OCI-LY1 (cell line): ENCODE results near the gene GPBAR1.
A peak's percentile ranks its signal among the peaks of the same experiment; 100 is the strongest.

Source experiments
- H2AFZ ChIP-seq: fragments of 200-600 bp; sonication (generic), shearing (Covaris generic); 2 replicates; pipeline ENCODE4 v1.6.0; 2014; ENCODE audit warnings: antibody characterized with exemption, mild to moderate bottlenecking, low read length
- H3F3A ChIP-seq: fragments of 200-600 bp; sonication (generic), shearing (Covaris generic); 2 replicates; pipeline ENCODE4 v1.6.0; 2014; ENCODE audit warnings: mild to moderate bottlenecking, antibody characterized with exemption, low read length, moderate library complexity; ENCODE audit not compliant: insufficient read depth
- H3K27ac ChIP-seq: fragments of 200-600 bp; sonication (generic); 2 replicates; pipeline ENCODE4 v1.5.1; 2014; ENCODE audit warnings: low read length, mixed run types, mild to moderate bottlenecking, low read depth; ENCODE audit not compliant: poor library complexity, severe bottlenecking
- H3K27me3 ChIP-seq: fragments of 200-600 bp; sonication (generic); 2 replicates; pipeline ENCODE4 v1.6.0; 2014; ENCODE audit warnings: antibody characterized with exemption, mild to moderate bottlenecking, low read length, moderate library complexity; ENCODE audit not compliant: insufficient read depth
- H3K36me3 ChIP-seq: fragments of 200-600 bp; sonication (generic); 2 replicates; pipeline ENCODE4 v1.6.1; 2014; ENCODE audit warnings: mild to moderate bottlenecking, antibody characterized with exemption, low read length, moderate library complexity, mixed read lengths; ENCODE audit not compliant: insufficient read depth
- H3K4me1 ChIP-seq: fragments of 200-600 bp; sonication (generic); 2 replicates; pipeline ENCODE4 v1.5.1; 2014; ENCODE audit warnings: mild to moderate bottlenecking, low read length, moderate library complexity; ENCODE audit not compliant: insufficient read depth, severe bottlenecking
- H3K4me2 ChIP-seq: fragments of 200-600 bp; sonication (generic), shearing (Covaris generic); 2 replicates; pipeline ENCODE4 v1.6.1; 2014; ENCODE audit warnings: low read length
- H3K4me3 ChIP-seq: fragments of 200-600 bp; sonication (generic); 2 replicates; pipeline ENCODE4 v1.5.1; 2014; ENCODE audit warnings: low read length, low read depth, mild to moderate bottlenecking, mixed read lengths; ENCODE audit not compliant: poor library complexity, severe bottlenecking
- H3K79me2 ChIP-seq: fragments of 200-600 bp; shearing (Covaris generic); 2 replicates; pipeline ENCODE4 v1.6.1; 2016; ENCODE audit warnings: mixed run types, low read length, mixed read lengths; ENCODE audit not compliant: insufficient read depth
- H3K9ac ChIP-seq: fragments of 200-600 bp; sonication (generic), shearing (Covaris generic); 2 replicates; pipeline ENCODE4 v1.6.1; 2014; ENCODE audit warnings: mild to moderate bottlenecking, low read length, mixed read lengths
- H3K9me2 ChIP-seq: fragments of 200-600 bp; sonication (generic), shearing (Covaris generic); 2 replicates; pipeline ENCODE4 v1.6.1; 2014; ENCODE audit warnings: low read depth, mild to moderate bottlenecking, low read length, mixed read lengths
- H3K9me3 ChIP-seq: fragments of 200-600 bp; shearing (Covaris generic); 2 replicates; pipeline ENCODE4 v1.6.1; 2014; ENCODE audit warnings: low read length, mixed read lengths
- H4K20me1 ChIP-seq: fragments of 200-600 bp; sonication (generic), shearing (Covaris generic); 2 replicates; pipeline ENCODE4 v1.6.0; 2016; ENCODE audit warnings: mild to moderate bottlenecking, low read length; ENCODE audit not compliant: insufficient read depth
- EZH2 ChIP-seq: fragments of 200-600 bp; sonication (generic), shearing (Covaris generic); IDR thresholded peaks from 2 replicates; pipeline ENCODE4 v1.8.0; 2017; ENCODE audit warnings: borderline replicate concordance, mixed run types, mild to moderate bottlenecking, antibody characterized with exemption, low read length, moderate library complexity, mixed read lengths
- TF ChIP-seq, protein P1 (sequence below): fragments of 200-600 bp; sonication (generic), shearing (Covaris generic); IDR thresholded peaks from 2 replicates; pipeline ENCODE4 v1.5.1; 2017; ENCODE audit warnings: mild to moderate bottlenecking, antibody characterized with exemption, low read length, moderate library complexity, mixed read lengths

The GPBAR1 gene

DNA sequence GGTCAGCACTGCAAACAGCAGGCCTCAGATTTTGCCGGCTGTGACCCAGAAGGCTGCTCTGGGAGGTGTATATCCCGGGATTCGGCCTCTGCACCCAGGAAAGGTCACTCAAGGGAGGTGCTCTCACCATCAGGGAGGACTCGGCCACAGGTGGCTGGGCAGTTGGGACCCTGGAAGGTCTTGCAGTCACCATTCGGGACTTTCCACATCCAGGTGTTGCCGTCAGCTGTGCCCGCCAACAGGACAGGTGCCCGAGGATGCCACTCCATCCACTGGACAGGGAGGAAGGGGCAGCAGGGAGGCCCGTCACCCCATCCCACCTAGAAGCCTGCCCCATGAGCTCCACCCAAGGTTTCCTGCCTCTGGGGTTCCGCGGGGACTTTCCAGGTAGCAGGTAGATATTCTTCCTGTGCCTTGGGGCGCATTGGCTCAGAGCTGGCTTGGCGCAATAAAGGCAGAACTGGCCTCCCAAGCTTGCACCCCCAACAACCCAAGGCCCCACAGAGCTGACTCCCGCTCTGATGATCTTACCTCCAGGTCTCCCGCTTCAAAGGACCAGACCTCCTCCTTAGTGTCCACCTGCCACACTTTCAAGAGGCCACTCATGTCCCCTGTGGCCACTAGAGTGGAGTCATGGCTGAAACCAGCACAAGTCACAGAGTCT, 5.6 kb downstream of the GPBAR1 start:
- Histone ChIP-seq H3K9me2 (no peaks in the 10 kb centered on the region), H3K27ac (no peak overlapping the region), H3K4me2 (no peak overlapping the region), H3K36me3 (peaks cover 35% of the 10 kb centered on the region), H3K9ac (no peak overlapping the region), H4K20me1 (no peaks in the 10 kb centered on the region), H3K4me1 (peaks cover 13% of the 10 kb centered on the region), H3F3A (no peaks in the 10 kb centered on the region), H2AFZ (no peak overlapping the region), H3K27me3 (no peaks in the 10 kb centered on the region), H3K9me3 (no peaks in the 10 kb centered on the region), H3K79me2 (0 out of 2 replicates have a peak, but pooled peaks cover 2% of the 10 kb centered on the region), H3K4me3 (no peak overlapping the region)
- TF ChIP-seq EZH2 = no peak
- TF ChIP-seq, protein P1, sequence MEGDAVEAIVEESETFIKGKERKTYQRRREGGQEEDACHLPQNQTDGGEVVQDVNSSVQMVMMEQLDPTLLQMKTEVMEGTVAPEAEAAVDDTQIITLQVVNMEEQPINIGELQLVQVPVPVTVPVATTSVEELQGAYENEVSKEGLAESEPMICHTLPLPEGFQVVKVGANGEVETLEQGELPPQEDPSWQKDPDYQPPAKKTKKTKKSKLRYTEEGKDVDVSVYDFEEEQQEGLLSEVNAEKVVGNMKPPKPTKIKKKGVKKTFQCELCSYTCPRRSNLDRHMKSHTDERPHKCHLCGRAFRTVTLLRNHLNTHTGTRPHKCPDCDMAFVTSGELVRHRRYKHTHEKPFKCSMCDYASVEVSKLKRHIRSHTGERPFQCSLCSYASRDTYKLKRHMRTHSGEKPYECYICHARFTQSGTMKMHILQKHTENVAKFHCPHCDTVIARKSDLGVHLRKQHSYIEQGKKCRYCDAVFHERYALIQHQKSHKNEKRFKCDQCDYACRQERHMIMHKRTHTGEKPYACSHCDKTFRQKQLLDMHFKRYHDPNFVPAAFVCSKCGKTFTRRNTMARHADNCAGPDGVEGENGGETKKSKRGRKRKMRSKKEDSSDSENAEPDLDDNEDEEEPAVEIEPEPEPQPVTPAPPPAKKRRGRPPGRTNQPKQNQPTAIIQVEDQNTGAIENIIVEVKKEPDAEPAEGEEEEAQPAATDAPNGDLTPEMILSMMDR = no peak

GRCh38 chr2:218267259-218267658, 6.4 kb downstream of the GPBAR1 start:
- TF ChIP-seq EZH2 = no peak
- TF ChIP-seq, protein P1 = no peak
- H3K79me2 ChIP-seq = 0 out of 2 replicates have a peak, but pooled peaks cover 2% of the 10 kb centered on the region
- H3K4me1 ChIP-seq = peaks cover 22% of the 10 kb centered on the region

GRCh38 chr2:218269900-218270720, 9.3 kb downstream of the GPBAR1 start, which contains the start of the genes AAMP and PNKD:
TSS of gene AAMP (minus strand) at chr2:218270137. CDS start at chr2:218270086, 51 bp downstream.
TSS of gene PNKD (plus strand) at chr2:218270519. CDS start at chr2:218270536, 17 bp downstream.
- Histone ChIP-seq H3K9me2 (no peaks in the 10 kb centered on the region), H3K9ac (peak within 1 kb of the TSS; percentile 87), H3K27ac (peak within 1 kb of the TSS; percentile 17), H3K36me3 (peaks cover 43% of the 10 kb centered on the region), H4K20me1 (no peaks in the 10 kb centered on the region), H3K9me3 (no peaks in the 10 kb centered on the region), H3F3A (no peaks in the 10 kb centered on the region), H3K4me1 (peaks cover 30% of the 10 kb centered on the region), H2AFZ (no peak within 1 kb of the TSS), H3K79me2 (0 out of 2 replicates have a peak, but pooled peaks cover 2% of the 10 kb centered on the region), H3K4me3 (peak within 1 kb of the TSS; percentile 87), H3K27me3 (no peaks in the 10 kb centered on the region), H3K4me2 (peak within 1 kb of the TSS; percentile 80)
- TF ChIP-seq, protein P1 = no peak
- TF ChIP-seq EZH2 = no peak

More at GRCh38 chr2:218267259-218267658, 6.4 kb downstream of the GPBAR1 start:
- Histone ChIP-seq H3K4me2 (no peak overlapping the region), H2AFZ (no peak overlapping the region), H4K20me1 (no peaks in the 10 kb centered on the region), H3K9me2 (no peaks in the 10 kb centered on the region), H3K27me3 (no peaks in the 10 kb centered on the region), H3K4me3 (no peak overlapping the region), H3F3A (no peaks in the 10 kb centered on the region), H3K9ac (no peak overlapping the region), H3K9me3 (no peaks in the 10 kb centered on the region), H3K36me3 (peaks cover 35% of the 10 kb centered on the region), H3K27ac (no peak overlapping the region)
